Muscle layer of colon (tissue), 2 donors: Measurements from ENCODE around the gene UCP3.
"Not testable (repeated sequence)": the region's sequence is repeated elsewhere in the genome, so short reads cannot be mapped to it uniquely, and the experiment has no call there.

Experiments used
- H3K27ac ChIP-seq: one replicate; pipeline ENCODE4 v1.7.0; 2013; ENCODE audit warnings: low read depth, mild to moderate bottlenecking, low read length, moderate library complexity
- H3K27me3 ChIP-seq, 2 donors: one replicate each; pipeline ENCODE4 v1.7.0; 2013; ENCODE audit warnings: low read length in 2 of 2, mild to moderate bottlenecking in 2 of 2; ENCODE audit not compliant: insufficient read depth in 2 of 2, control insufficient read depth in 1 of 2
- H3K36me3 ChIP-seq: one replicate; pipeline ENCODE4 v1.7.0; 2013; ENCODE audit warnings: mild to moderate bottlenecking, low read length; ENCODE audit not compliant: insufficient read depth
- H3K4me1 ChIP-seq: one replicate; pipeline ENCODE4 v1.7.0; 2013; ENCODE audit warnings: mild to moderate bottlenecking, low read length; ENCODE audit not compliant: insufficient read depth
- H3K4me3 ChIP-seq, 2 donors: one replicate each; pipeline ENCODE4 v1.7.0; 2013; ENCODE audit warnings: low read length in 2 of 2, low read depth in 1 of 2, mild to moderate bottlenecking in 1 of 2, moderate library complexity in 1 of 2
- H3K9ac ChIP-seq: one replicate; pipeline ENCODE4 v1.7.0; 2013; ENCODE audit warnings: low read length
- H3K9me3 ChIP-seq: one replicate; pipeline ENCODE4 v1.7.0; 2013; ENCODE audit warnings: mild to moderate bottlenecking, low read length
- donor health status: abdominal sarcoma.
- donor health status: Adenocarcinoma of cecum.

The UCP3 gene

DNA sequence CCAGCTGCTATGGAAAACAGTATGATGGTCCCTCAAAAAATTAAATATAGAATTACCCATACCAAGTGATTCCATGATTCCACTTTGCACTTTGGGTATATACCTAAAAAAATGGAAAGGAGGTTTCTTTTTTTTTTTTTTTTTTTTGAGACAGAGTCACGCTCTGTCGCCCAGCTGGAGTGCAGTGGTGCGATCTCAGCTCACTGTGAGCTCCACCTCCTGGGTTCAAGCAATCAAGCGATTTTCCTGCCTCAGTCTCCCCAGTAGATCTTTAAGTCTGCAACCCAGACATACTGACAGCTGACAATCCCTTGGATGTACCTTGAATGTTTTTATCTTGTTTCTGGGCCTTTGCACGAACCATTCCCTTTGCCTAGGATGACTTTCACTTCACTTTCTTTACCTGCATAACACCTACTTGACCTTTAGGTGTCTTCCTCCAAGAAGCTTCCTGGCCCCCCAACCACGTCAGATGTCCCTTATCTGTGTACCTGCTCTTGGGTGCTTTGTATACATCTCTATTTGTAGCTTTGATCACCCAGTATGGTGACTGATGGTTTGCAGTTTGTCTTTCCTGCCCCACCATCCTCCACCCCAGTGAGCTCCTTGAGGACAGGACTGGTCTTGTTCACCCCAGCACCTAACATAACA is 11.6 kb downstream of the UCP3 start:
- H3K27ac ChIP-seq: no peak overlapping the region
- H3K4me1 ChIP-seq: no peaks in the 10 kb centered on the region
- H3K36me3 ChIP-seq: no peaks in the 10 kb centered on the region
- H3K4me3 ChIP-seq: no peak overlapping the region
- no peaks in the 10 kb centered on the region for H3K27me3 ChIP-seq
- no peak overlapping the region for H3K9ac ChIP-seq
- H3K9me3 ChIP-seq: no peaks in the 10 kb centered on the region

DNA sequence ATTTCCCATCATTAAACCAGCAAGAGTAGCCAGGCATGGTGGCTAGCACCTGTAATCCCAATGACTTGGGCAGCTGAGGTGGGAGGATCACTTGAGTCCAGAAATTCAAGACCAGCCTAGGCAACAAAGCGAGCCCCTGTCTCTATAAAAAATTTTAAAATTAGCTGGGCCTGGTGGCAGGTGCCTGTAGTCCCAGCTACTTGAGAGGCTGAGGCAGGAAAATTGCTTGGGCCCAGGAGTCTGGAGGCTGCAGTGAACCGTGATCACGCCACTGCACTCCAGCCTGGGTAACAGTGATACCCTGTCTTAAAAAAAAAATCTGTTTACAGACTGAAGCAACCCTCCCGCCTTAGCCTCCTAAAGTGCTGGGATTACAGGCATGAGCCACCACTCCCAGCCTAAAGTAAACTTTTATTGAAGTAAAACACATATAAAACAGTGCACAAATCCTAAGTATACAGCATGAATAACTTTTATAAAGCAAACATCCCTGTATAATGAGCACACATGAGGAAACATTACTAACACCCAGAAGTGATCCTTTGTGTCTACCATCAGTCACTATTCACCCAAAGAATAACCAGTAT is 12.6 kb downstream of the UCP3 start:
- no peaks in the 10 kb centered on the region for H3K36me3 ChIP-seq
- H3K4me3 ChIP-seq: no peak overlapping the region
- no peak overlapping the region for H3K27ac ChIP-seq
- no peak overlapping the region for H3K9ac ChIP-seq
- no peaks in the 10 kb centered on the region for H3K4me1 ChIP-seq
- H3K27me3 ChIP-seq: no peaks in the 10 kb centered on the region
- no peaks in the 10 kb centered on the region for H3K9me3 ChIP-seq

DNA sequence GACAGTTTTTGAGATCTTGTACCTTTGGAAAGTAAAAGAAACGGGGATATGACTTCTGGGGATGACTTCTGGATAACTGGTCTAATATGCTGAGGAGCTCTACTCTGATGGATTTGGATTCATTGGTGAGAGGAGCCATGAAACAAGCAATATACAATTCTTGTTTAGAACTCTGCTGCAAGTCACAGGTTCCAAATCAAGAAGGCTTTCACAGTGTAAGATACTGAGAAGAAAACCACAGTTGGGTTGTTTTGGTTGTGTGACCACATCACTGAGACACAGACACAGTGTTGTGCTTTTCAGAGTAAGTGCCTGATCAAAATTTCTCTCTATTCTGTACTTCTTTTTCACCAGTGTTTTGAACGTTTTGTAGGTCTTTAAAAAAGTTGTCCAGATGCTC is 13.2 kb downstream of the UCP3 start:
- no peak overlapping the region for H3K27ac ChIP-seq
- H3K4me3 ChIP-seq: no peak overlapping the region
- no peak overlapping the region for H3K9ac ChIP-seq

GRCh38 chr11:73995247-73995646 is 13.6 kb downstream of the UCP3 start:
- Histone ChIP-seq H3K36me3 (no peaks in the 10 kb centered on the region), H3K27ac (no peak overlapping the region), H3K9me3 (no peaks in the 10 kb centered on the region), H3K4me3 (no peak overlapping the region), H3K9ac (no peak overlapping the region), H3K4me1 (no peaks in the 10 kb centered on the region), H3K27me3 (no peaks in the 10 kb centered on the region)

More for the DNA sequence above, 13.2 kb downstream of the UCP3 start:
- H3K4me1 ChIP-seq: no peaks in the 10 kb centered on the region
- H3K9me3 ChIP-seq: no peaks in the 10 kb centered on the region
- no peaks in the 10 kb centered on the region for H3K27me3 ChIP-seq
- H3K36me3 ChIP-seq: no peaks in the 10 kb centered on the region

GRCh38 chr11:73991471-73992006 is 17.3 kb downstream of the UCP3 start:
- Histone ChIP-seq H3K4me1 (no peaks in the 10 kb centered on the region), H3K9ac (no peak overlapping the region), H3K4me3 (no peak overlapping the region), H3K27ac (no peak overlapping the region), H3K27me3 (no peaks in the 10 kb centered on the region), H3K9me3 (no peaks in the 10 kb centered on the region), H3K36me3 (no peaks in the 10 kb centered on the region)

DNA sequence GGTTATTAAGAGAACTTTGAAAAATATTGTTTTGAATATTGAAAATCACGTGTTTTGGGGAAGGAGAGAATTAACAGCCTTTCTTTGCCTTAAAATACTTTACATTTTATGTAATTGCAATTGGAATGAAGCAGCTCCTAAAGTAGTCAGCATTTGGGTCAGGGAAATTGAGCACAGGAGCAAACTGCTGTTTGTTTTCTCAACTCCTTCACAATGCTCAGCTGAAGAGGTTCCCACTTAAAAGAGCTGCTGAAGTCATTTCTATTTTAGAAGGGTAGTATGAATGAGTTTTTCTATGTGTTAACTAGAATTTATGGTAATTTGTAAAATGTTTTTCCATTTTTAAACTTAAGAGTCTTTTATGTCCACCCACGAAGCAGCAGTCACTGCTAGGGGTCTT is 18.2 kb downstream of the UCP3 start:
- H3K27ac ChIP-seq: no peak overlapping the region
- no peak overlapping the region for H3K4me3 ChIP-seq
- no peaks in the 10 kb centered on the region for H3K36me3 ChIP-seq
- H3K9me3 ChIP-seq: no peaks in the 10 kb centered on the region
- no peaks in the 10 kb centered on the region for H3K27me3 ChIP-seq
- H3K4me1 ChIP-seq: no peaks in the 10 kb centered on the region
- no peak overlapping the region for H3K9ac ChIP-seq

DNA sequence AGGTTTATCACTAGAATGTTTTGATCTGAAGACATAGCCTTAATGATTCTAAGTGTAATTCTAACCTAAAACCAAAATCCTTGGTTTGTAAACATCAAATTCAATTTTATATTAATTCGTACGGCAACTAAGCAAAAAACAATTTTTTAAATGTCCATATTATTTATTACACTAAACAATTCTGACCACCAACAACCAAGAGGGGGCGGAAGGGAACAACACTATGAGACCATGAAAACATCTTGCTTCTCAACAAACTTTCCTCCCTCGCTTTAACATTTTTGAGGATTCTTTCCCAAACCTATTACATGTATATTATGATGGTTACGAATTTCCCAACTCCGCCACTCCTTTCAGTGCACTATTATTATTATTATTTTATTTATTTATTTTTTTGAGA is 19.7 kb downstream of the UCP3 start:
- Histone ChIP-seq H3K36me3 (no peaks in the 10 kb centered on the region), H3K4me3 (no peak overlapping the region), H3K4me1 (peaks cover under 1% of the 10 kb centered on the region), H3K9me3 (no peaks in the 10 kb centered on the region), H3K27ac (no peak overlapping the region), H3K9ac (no peak overlapping the region), H3K27me3 (no peaks in the 10 kb centered on the region)

GRCh38 chr11:73988227-73988626 is 20.7 kb downstream of the UCP3 start:
- H3K27ac ChIP-seq: no peak overlapping the region
- H3K9me3 ChIP-seq: no peaks in the 10 kb centered on the region
- H3K4me1 ChIP-seq: peaks cover 7% of the 10 kb centered on the region
- no peaks in the 10 kb centered on the region for H3K27me3 ChIP-seq
- no peak overlapping the region for H3K4me3 ChIP-seq
- no peaks in the 10 kb centered on the region for H3K36me3 ChIP-seq
- H3K9ac ChIP-seq: no peak overlapping the region

- not testable (repeated sequence) for H3K27ac ChIP-seq, H3K36me3 ChIP-seq, H3K27me3 ChIP-seq, H3K4me3 ChIP-seq, H3K9ac ChIP-seq, H3K9me3 ChIP-seq
- peaks cover 11% of the 10 kb centered on the region for H3K4me1 ChIP-seq
Measured at GRCh38 chr11:73985661-73986060, 23.2 kb downstream of the UCP3 start.

GRCh38 chr11:73983741-73984538 is 24.9 kb downstream of the UCP3 start:
- Histone ChIP-seq H3K9me3 (no peaks in the 10 kb centered on the region), H3K27ac (peak overlapping the region; percentile 82), H3K9ac (peak overlapping the region; percentile 21), H3K36me3 (no peaks in the 10 kb centered on the region), H3K4me1 (peaks cover 11% of the 10 kb centered on the region), H3K4me3 (peak overlapping the region; percentile 85 to 88), H3K27me3 (no peaks in the 10 kb centered on the region)

DNA sequence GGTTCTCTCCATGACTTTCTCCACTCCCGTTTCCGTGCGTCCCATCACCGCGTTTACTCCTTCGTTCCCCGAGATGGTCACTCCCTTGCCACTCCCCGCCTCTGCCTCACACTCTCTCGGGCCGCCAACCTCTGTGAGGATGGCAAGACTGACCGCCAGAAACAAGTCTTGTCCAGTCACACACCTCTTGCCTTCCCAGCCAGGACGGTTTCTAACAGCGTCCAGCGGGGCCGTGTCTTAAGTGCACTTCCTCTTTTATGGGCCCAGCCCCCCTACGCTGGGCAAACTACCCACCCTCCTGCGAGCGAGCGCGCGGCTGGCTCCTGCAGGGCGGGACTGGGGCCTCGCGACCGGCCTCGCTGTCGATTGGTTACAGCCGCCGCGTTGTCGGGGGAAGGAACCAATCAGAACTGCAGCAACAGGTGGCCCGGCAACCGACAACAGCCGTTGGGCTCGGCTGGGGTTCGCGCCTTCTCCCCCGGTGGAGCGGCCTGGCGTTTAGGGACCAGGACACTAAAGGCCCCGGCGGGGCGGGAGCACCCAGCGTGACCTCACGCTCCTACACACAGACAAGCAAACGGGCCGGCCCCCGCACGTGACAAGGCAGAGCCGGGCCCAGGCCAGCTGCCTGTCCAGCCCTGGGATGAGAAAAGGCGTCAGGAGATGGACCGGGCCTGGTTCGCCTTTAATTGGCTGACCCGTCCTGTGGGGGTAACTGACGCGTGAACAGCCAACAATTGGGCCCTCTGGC is 25.7 kb downstream of the UCP3 start:
- peak overlapping the region; percentile 82 for H3K27ac ChIP-seq
- peak overlapping the region; percentile 53 for H3K9ac ChIP-seq
- peaks cover 7% of the 10 kb centered on the region for H3K36me3 ChIP-seq

More for the DNA sequence above, 25.7 kb downstream of the UCP3 start:
- no peaks in the 10 kb centered on the region for H3K27me3 ChIP-seq
- H3K4me1 ChIP-seq: peaks cover 11% of the 10 kb centered on the region
- H3K4me3 ChIP-seq: peak overlapping the region; percentile 85 to 88
- H3K9me3 ChIP-seq: no peaks in the 10 kb centered on the region
